GM12892 (cell line): ENCODE measurements around the gene GUCY2D.

Experiments
- POLR2A ChIP-seq: IDR thresholded peaks from 2 replicates; pipeline ENCODE4 v1.6.1; 2011; ENCODE audit warnings: low read depth, low read length, control low read depth
- POLR2AphosphoS5 ChIP-seq: IDR thresholded peaks from 2 replicates; pipeline ENCODE4 v1.6.1; 2011; ENCODE audit warnings: low read depth, low read length, control low read depth
- TAF1 ChIP-seq: IDR thresholded peaks from 2 replicates; pipeline ENCODE4 v1.6.1; 2011; ENCODE audit warnings: low read depth, mild to moderate bottlenecking, control low read depth, low read length, borderline replicate concordance

DNA sequence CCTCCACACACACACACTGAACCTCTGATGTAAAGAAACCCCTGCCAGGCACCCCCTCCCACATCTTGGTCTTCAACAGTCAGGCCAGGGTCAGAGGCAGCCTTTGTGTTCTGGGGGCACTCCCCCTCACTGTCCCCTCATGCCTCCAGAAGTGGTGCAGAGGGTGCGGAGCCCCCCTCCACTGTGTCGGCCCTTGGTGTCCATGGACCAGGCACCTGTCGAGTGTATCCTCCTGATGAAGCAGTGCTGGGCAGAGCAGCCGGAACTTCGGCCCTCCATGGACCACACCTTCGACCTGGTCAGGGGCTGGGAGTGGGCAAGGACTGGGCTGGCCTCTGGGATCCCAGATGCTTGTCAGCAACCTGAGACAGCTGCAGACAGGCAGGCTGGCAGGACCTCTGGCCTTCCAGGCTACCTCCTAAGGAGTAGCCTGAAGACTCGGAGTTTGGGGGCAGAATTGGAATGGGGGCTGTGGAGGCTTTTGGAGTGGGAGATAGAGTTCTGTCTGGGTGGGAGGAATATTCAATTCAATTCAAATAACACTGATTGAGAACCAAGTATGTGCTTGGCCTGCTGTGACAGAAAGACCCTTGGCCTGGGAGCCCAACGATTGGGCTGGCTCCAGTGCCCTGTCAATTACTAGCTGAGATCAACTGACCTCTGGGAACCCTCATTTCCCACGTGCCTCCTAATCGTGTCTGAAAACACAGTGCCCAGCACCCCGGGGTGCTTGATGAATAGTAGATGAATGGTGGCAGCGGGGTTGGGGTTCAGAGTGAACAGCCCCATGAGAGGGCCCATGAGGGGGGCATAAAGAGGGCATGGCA lies 11.5 kb downstream of the GUCY2D start:
- TF ChIP-seq POLR2AphosphoS5 = no peak
- no peak for TF ChIP-seq POLR2A
- no peak for TF ChIP-seq TAF1
